Mesendoderm (in vitro differentiated cells): ENCODE data around the gene LRIG3.

Experiments
- DNase-seq: peaks from one replicate; pipeline ENCODE4 v3.0.0; 2013
- H2AK5ac ChIP-seq: 2 replicates; pipeline ENCODE4 v1.6.1; 2013; ENCODE audit warnings: low read length, inconsistent platforms
- H2BK120ac ChIP-seq: 2 replicates; pipeline ENCODE4 v1.6.1; 2013; ENCODE audit warnings: low read depth, mild to moderate bottlenecking, low read length, moderate library complexity, mixed read lengths
- H2BK15ac ChIP-seq: replicated peaks from 2 replicates; pipeline ENCODE4 v1.6.1; 2013; ENCODE audit warnings: low read depth, mild to moderate bottlenecking, moderate library complexity
- H2BK5ac ChIP-seq: 2 replicates; pipeline ENCODE4 v1.6.1; 2013; ENCODE audit warnings: low read length, inconsistent platforms
- H3K18ac ChIP-seq: 2 replicates; pipeline ENCODE4 v1.6.1; 2013; ENCODE audit warnings: mild to moderate bottlenecking, low read length, mixed read lengths
- H3K23ac ChIP-seq: one replicate; pipeline ENCODE4 v1.6.1; 2013; ENCODE audit warnings: low read length
- H3K27ac ChIP-seq: 2 replicates; pipeline ENCODE4 v1.5.1; 2013; ENCODE audit warnings: low read depth, mild to moderate bottlenecking, inconsistent platforms, low read length, moderate library complexity
- H3K27me3 ChIP-seq: 2 replicates; pipeline ENCODE4 v1.6.1; 2013; ENCODE audit warnings: low read length, control low read depth, mild to moderate bottlenecking, inconsistent platforms; ENCODE audit not compliant: insufficient read depth, poor library complexity
- H3K36me3 ChIP-seq: 2 replicates; pipeline ENCODE4 v1.6.1; 2013; ENCODE audit warnings: low read length, inconsistent platforms; ENCODE audit not compliant: control insufficient read depth, insufficient read depth
- H3K4ac ChIP-seq: one replicate; pipeline ENCODE4 v1.6.1; 2013; ENCODE audit warnings: low read depth, mild to moderate bottlenecking, low read length, moderate library complexity
- H3K4me1 ChIP-seq: 2 replicates; pipeline ENCODE4 v1.6.1; 2013; ENCODE audit warnings: low read depth, low read length, inconsistent platforms; ENCODE audit not compliant: control insufficient read depth
- H3K4me2 ChIP-seq: 2 replicates; pipeline ENCODE4 v1.6.1; 2013; ENCODE audit warnings: low read length
- H3K4me3 ChIP-seq: 2 replicates; pipeline ENCODE4 v1.5.1; 2013; ENCODE audit warnings: mild to moderate bottlenecking, low read length
- H3K56ac ChIP-seq: one replicate; pipeline ENCODE4 v1.6.1; 2013; ENCODE audit warnings: low read length
- H3K79me1 ChIP-seq: 2 replicates; pipeline ENCODE4 v1.6.1; 2013; ENCODE audit warnings: low read length, inconsistent platforms
- H3K79me2 ChIP-seq: 2 replicates; pipeline ENCODE4 v1.6.1; 2013; ENCODE audit warnings: mild to moderate bottlenecking, low read length; ENCODE audit not compliant: control insufficient read depth, insufficient read depth
- H3K9ac ChIP-seq: 2 replicates; pipeline ENCODE4 v1.6.1; 2013; ENCODE audit warnings: low read length, inconsistent platforms
- H4K5ac ChIP-seq: one replicate; pipeline ENCODE4 v1.6.1; 2013; ENCODE audit warnings: low read length
- H4K8ac ChIP-seq: one replicate; pipeline ENCODE4 v1.6.1; 2013; ENCODE audit warnings: low read depth, mild to moderate bottlenecking, control low read depth, low read length, moderate library complexity
- WGBS: extraction: QIAGEN DNeasy Blood & Tissue Kit; methylation state at CpG from one replicate; pipeline ENCODE4 v1.1.7; 2013; ENCODE audit warnings: low lambda C conversion rate, missing lambda C conversion rate; ENCODE audit not compliant: insufficient coverage; ENCODE audit errors: extremely low coverage; 5-methylcytosine and 5-hydroxymethylcytosine counted together

The LRIG3 gene

DNA sequence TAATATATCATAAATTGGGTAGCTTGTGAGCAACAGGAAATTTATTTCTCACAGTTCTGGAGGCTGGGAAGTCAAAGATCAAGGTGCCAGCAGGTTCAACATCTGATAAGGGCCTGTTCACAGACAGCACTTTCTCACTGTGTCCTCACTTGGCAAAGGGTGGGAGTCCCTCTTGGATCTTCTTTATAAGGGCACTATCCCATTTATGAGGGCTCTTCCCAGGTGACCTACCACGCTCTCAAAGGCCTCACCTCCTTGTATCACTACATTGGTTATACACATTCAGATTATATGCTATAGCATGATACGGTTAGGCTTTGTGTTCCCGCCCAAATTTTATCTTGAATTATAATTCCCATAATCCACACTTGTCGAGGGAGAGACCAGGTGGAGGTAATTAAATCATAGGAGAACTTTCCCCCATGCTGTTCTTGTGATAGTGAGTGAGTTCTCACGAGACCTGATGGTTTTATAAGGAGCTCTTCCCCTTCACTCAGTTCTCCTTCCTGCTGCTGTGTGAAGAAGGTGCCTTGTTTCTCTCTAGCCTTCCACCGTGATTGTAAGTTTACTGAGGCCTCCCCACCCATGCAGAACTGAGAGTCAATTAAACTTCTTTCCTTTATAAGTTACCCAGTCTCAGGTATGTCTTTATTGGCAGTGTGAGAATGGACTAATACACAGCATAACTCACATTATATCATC is 19.2 kb upstream of the LRIG3 start:
- H3K9ac ChIP-seq = no peak overlapping the region
- no peak overlapping the region for H2BK5ac ChIP-seq
- no peak overlapping the region for H2BK15ac ChIP-seq
- no peak overlapping the region for H4K8ac ChIP-seq
- H3K56ac ChIP-seq = no peak overlapping the region
- H3K4ac ChIP-seq = no peak overlapping the region
- no peaks in the 10 kb centered on the region for H3K27me3 ChIP-seq
- no peaks in the 10 kb centered on the region for H3K4me1 ChIP-seq
- H3K18ac ChIP-seq = no peak overlapping the region
- H4K5ac ChIP-seq = no peak overlapping the region
- no peak overlapping the region for H2AK5ac ChIP-seq
- H3K4me2 ChIP-seq = no peak overlapping the region
- H2BK120ac ChIP-seq = no peak overlapping the region
- WGBS = no CpG with 5 or more reads among the region's 6 CpGs
- no peaks in the 10 kb centered on the region for H3K36me3 ChIP-seq
- H3K79me1 ChIP-seq = no peaks in the 10 kb centered on the region
- no peak overlapping the region for H3K4me3 ChIP-seq
- H3K27ac ChIP-seq = no peak overlapping the region
- DNase-seq = no peak
- no peak overlapping the region for H3K23ac ChIP-seq
- no peaks in the 10 kb centered on the region for H3K79me2 ChIP-seq

DNA sequence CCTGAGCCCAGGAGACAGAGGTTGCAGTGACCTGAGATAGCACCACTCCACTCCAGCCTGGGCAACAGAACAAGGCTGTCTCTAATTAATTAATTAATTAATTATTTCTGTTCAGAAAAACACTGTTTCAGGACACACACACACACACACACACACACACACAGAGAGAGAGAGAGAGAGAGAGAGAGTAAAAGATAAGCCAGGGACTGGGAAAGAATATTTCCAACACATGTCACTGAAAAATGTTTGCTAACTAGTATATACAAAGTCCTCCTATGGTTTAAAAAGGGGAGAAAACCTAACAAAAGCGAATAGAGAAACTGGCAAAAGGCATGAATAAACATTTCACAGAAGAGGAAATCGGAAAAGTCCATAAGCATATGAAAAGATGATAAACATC is 18.1 kb upstream of the LRIG3 start:
- H3K27me3 ChIP-seq = no peaks in the 10 kb centered on the region
- H3K79me1 ChIP-seq = no peaks in the 10 kb centered on the region
- no peak overlapping the region for H3K56ac ChIP-seq
- no peak overlapping the region for H3K27ac ChIP-seq
- WGBS = no CpG with 5 or more reads among the region's 2 CpGs
- H2BK120ac ChIP-seq = no peak overlapping the region
- H4K8ac ChIP-seq = no peak overlapping the region
- H4K5ac ChIP-seq = no peak overlapping the region
- H3K36me3 ChIP-seq = no peaks in the 10 kb centered on the region
- H3K9ac ChIP-seq = no peak overlapping the region
- H3K4me3 ChIP-seq = no peak overlapping the region
- no peak for DNase-seq
- no peak overlapping the region for H3K4me2 ChIP-seq
- no peak overlapping the region for H3K4ac ChIP-seq
- no peak overlapping the region for H3K23ac ChIP-seq
- H3K18ac ChIP-seq = no peak overlapping the region
- no peaks in the 10 kb centered on the region for H3K4me1 ChIP-seq
- H2BK5ac ChIP-seq = no peak overlapping the region
- no peaks in the 10 kb centered on the region for H3K79me2 ChIP-seq
- H2BK15ac ChIP-seq = no peak overlapping the region
- no peak overlapping the region for H2AK5ac ChIP-seq

DNA sequence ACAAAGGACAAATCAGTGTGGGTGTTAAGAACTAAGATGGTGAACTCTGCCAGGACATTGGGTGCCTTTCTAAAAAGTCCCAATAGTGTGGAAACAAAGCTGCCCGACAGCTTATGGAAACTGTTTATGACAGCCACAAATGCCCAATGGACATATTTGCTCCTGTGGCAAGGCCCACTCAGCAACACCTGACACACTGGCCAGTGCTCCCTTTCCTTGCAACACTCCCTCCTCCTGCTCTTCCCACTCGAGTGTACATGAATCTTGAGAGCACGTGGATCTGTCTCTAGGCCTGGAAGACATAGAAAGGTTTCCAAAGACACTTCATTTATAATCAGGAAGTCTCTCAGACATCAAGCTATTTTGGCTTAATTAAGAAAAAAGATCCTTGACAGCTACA is 14.2 kb upstream of the LRIG3 start:
- Histone ChIP-seq H3K27me3 (no peaks in the 10 kb centered on the region), H4K5ac (no peak overlapping the region), H4K8ac (no peak overlapping the region), H3K4me1 (no peaks in the 10 kb centered on the region), H2BK15ac (no peak overlapping the region), H3K18ac (no peak overlapping the region), H3K56ac (no peak overlapping the region), H3K36me3 (no peaks in the 10 kb centered on the region), H3K79me1 (no peaks in the 10 kb centered on the region), H3K9ac (no peak overlapping the region), H3K23ac (no peak overlapping the region), H3K4ac (no peak overlapping the region), H2BK5ac (no peak overlapping the region), H3K4me3 (no peak overlapping the region), H3K27ac (no peak overlapping the region), H3K4me2 (no peak overlapping the region), H2AK5ac (no peak overlapping the region), H2BK120ac (no peak overlapping the region), H3K79me2 (no peaks in the 10 kb centered on the region)
- no peak for DNase-seq
- WGBS = no CpG with 5 or more reads among the region's 3 CpGs

DNA sequence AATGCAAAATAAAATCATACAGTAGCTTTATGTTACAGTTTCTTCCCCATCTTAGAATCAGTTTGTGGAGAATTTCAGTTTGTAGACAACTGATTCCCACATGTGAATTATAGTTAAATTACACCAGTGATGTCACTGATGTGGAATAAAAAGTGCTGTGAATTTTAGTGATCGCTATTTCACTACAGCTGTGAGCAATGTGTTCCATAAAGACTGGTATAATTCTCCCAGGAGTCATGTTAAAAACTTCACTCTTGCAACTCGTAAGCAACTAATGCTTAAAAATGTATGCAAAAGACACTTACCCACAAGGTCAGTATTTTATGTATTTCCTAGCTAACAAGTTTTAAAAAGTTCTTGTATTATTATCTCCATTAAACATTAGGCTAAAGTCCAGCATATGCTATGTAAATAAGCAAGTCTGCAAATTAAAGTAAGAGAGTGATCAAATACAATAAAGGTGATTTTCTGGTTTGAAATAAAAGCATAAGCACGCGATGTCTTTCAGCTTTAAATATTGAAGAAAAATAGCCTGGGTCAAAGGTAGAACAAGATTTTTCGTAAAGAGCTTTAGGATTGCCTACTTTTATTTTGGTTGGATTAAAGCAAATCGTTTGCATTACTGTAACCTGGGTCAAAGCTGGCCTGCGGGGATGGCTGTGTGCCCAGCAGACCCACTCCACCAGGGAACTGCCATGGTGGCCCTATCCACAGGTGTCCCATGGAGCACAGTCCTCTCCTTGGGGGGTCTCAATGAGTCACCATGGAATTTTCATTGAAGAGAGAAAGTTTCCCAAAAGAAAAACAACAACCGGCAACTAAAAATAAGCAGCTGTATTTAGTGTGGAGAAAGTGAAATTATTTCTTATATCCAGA is 12.7 kb upstream of the LRIG3 start:
- WGBS = no CpG with 5 or more reads among the region's 8 CpGs
- Histone ChIP-seq H3K23ac (no peak overlapping the region), H2BK120ac (no peak overlapping the region), H4K5ac (no peak overlapping the region), H3K27ac (no peak overlapping the region), H3K79me1 (no peaks in the 10 kb centered on the region), H2BK15ac (no peak overlapping the region), H3K9ac (no peak overlapping the region), H4K8ac (no peak overlapping the region), H3K27me3 (no peaks in the 10 kb centered on the region), H3K36me3 (no peaks in the 10 kb centered on the region), H3K4me1 (no peaks in the 10 kb centered on the region), H3K56ac (no peak overlapping the region), H3K18ac (peak overlapping the region; percentile 28), H2AK5ac (no peak overlapping the region), H3K4ac (no peak overlapping the region), H3K4me3 (no peak overlapping the region), H3K4me2 (no peak overlapping the region), H3K79me2 (no peaks in the 10 kb centered on the region), H2BK5ac (no peak overlapping the region)
- DNase-seq = peak; percentile 55

DNA sequence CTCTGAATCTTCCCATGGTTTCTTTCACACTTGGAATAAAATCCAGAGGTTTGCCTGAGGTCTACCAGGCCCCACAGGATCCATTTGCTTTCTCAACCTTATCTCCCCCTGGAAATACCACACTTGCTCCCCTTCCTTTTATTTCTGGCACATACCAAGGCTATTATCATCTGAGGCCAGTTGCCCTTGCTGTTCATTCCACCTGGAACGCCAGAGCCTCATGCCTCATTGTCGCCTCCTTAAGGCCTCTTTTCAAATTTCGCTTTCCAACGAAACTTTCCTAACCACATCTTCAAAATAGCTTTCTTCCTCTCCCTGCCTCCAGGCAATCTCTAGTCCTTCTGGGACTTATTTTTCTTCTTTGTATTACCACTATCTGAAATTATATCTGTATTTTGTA is 11.2 kb upstream of the LRIG3 start:
- no peak overlapping the region for H3K4ac ChIP-seq
- no CpG with 5 or more reads among the region's 4 CpGs for WGBS

More for the DNA sequence above, 11.2 kb upstream of the LRIG3 start:
- no peaks in the 10 kb centered on the region for H3K36me3 ChIP-seq
- H2AK5ac ChIP-seq = no peak overlapping the region
- H3K9ac ChIP-seq = no peak overlapping the region
- H4K5ac ChIP-seq = no peak overlapping the region
- H3K27ac ChIP-seq = no peak overlapping the region
- H3K79me2 ChIP-seq = no peaks in the 10 kb centered on the region
- H3K23ac ChIP-seq = no peak overlapping the region
- no peak overlapping the region for H3K18ac ChIP-seq
- DNase-seq = peak; percentile 53
- H3K56ac ChIP-seq = no peak overlapping the region
- no peak overlapping the region for H2BK120ac ChIP-seq
- H3K79me1 ChIP-seq = no peaks in the 10 kb centered on the region
- no peak overlapping the region for H3K4me3 ChIP-seq
- H4K8ac ChIP-seq = no peak overlapping the region
- no peak overlapping the region for H2BK15ac ChIP-seq
- no peak overlapping the region for H2BK5ac ChIP-seq
- H3K27me3 ChIP-seq = no peaks in the 10 kb centered on the region
- H3K4me1 ChIP-seq = no peaks in the 10 kb centered on the region
- H3K4me2 ChIP-seq = no peak overlapping the region
